Tibial nerve (tissue), 3 donors: Measurements from ENCODE around the gene NDUFAF7.

ENCODE experiments used
- CTCF ChIP-seq, 5 experiments: fragments of 200-600 bp in 3 of 5; fragments of 450-650 bp in 2 of 5; sonication (generic) in 3 of 5; IDR thresholded peaks; one replicate each; pipeline ENCODE4 v1.5.1; 2016 to 2019; ENCODE audit warnings: antibody characterized with exemption in 5 of 5, mild to moderate bottlenecking in 3 of 5, moderate library complexity in 2 of 5
- POLR2A ChIP-seq, 2 donors: fragments of 450-650 bp; IDR thresholded peaks; one replicate each; pipeline ENCODE4 v1.6.1; 2017; ENCODE audit warnings: antibody characterized with exemption in 2 of 2, mild to moderate bottlenecking in 2 of 2, moderate library complexity in 2 of 2

DNA sequence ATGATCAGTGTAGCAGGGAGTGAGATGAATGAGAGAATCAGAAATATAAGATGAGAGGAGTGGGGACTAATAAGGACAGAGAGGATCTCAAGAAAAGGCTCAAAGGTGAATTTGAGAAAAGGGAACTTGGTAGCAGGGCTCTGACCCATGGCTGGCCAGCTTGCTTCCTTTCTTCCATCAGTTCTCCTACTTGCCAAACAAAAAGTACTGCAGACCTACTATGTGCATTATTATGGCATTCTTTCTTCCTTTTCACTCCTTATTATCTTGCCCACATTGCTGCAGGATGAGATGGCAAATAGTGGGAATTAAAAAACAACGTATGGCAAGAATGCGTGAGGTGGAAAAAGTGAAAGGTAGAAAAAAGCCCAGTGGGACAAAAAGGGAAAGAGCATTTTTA is 60.2 kb downstream of the NDUFAF7 start:
- TF ChIP-seq CTCF (IDR thresholded peaks at IDR 0.05) (no peak), POLR2A (IDR thresholded peaks at IDR 0.05) (no peak)
